ENCODE results near the gene DNAH12. TPM values are rescaled to one million over a fixed set of nuclear protein-coding genes. Genes with fewer than 3 reads are reported as not detected.

DNAH12 gene
- total and polyA plus RNA-seq, 2 donors (not counting 1 experiment from before 2014, with no cell fraction given) = 0.12 to 0.17 TPM

GRCh38 chr3:57275393-57275792 lies 268.8 kb downstream of the DNAH12 start:
- Histone ChIP-seq H3K4me3 (replicated peaks in 1 of 4; ENCODE audit: control extremely low read depth in 1 of 4, insufficient read depth in 1 of 4, low read depth in 3 of 4, low read length in 4 of 4) (no peak overlapping the region), H3K27ac (ENCODE audit: insufficient read depth, low read length) (no peak overlapping the region), H3K4me1 (ENCODE audit: control insufficient read depth, extremely low read depth, insufficient read depth, low read length) (no peaks in the 10 kb centered on the region), H3K27me3 (ENCODE audit: control insufficient read depth, insufficient read depth, low read length) (no peaks in the 10 kb centered on the region), H3K9ac (ENCODE audit: insufficient read depth, low read length) (no peak overlapping the region), H3K4me2 (ENCODE audit: extremely low read depth, insufficient read depth, low read length) (no peak overlapping the region), H3K79me2 (ENCODE audit: control insufficient read depth, insufficient read depth, low read length) (no peaks in the 10 kb centered on the region), H4K20me1 (ENCODE audit: control insufficient read depth, extremely low read depth, insufficient read depth, low read length) (no peaks in the 10 kb centered on the region), H2AFZ (ENCODE audit: low read length) (no peak overlapping the region), H3K9me3 (ENCODE audit: control insufficient read depth, insufficient read depth, low read depth, low read length) (no peaks in the 10 kb centered on the region), H3K36me3 (ENCODE audit: control insufficient read depth, insufficient read depth, low read length) (no peaks in the 10 kb centered on the region)
- DNase-seq (ENCODE audit: low read depth in 2 of 2) = no peak
- TF ChIP-seq EZH2 (IDR thresholded peaks at IDR 0.05; ENCODE audit: low read length, missing control alignments) = no peak
- no peak for TF ChIP-seq CTCF (conservative IDR thresholded peaks at IDR 0.05 in 1 of 2, IDR thresholded peaks at IDR 0.05 in 1 of 2; ENCODE audit: low read depth in 1 of 2, low read length in 2 of 2)

GRCh38 chr3:57274845-57275244 lies 269.3 kb downstream of the DNAH12 start:
- Histone ChIP-seq H3K27ac (ENCODE audit: insufficient read depth, low read length) (no peak overlapping the region), H3K4me2 (ENCODE audit: extremely low read depth, insufficient read depth, low read length) (no peak overlapping the region), H2AFZ (ENCODE audit: low read length) (no peak overlapping the region), H3K9ac (ENCODE audit: insufficient read depth, low read length) (no peak overlapping the region), H3K27me3 (ENCODE audit: control insufficient read depth, insufficient read depth, low read length) (no peaks in the 10 kb centered on the region), H4K20me1 (ENCODE audit: control insufficient read depth, extremely low read depth, insufficient read depth, low read length) (no peaks in the 10 kb centered on the region), H3K4me1 (ENCODE audit: control insufficient read depth, extremely low read depth, insufficient read depth, low read length) (no peaks in the 10 kb centered on the region), H3K36me3 (ENCODE audit: control insufficient read depth, insufficient read depth, low read length) (no peaks in the 10 kb centered on the region), H3K9me3 (ENCODE audit: control insufficient read depth, insufficient read depth, low read depth, low read length) (no peaks in the 10 kb centered on the region), H3K79me2 (ENCODE audit: control insufficient read depth, insufficient read depth, low read length) (no peaks in the 10 kb centered on the region), H3K4me3 (replicated peaks in 1 of 4; ENCODE audit: control extremely low read depth in 1 of 4, insufficient read depth in 1 of 4, low read depth in 3 of 4, low read length in 4 of 4) (no peak overlapping the region)
- no peak for DNase-seq (ENCODE audit: low read depth in 2 of 2)
- no peak for TF ChIP-seq CTCF (conservative IDR thresholded peaks at IDR 0.05 in 1 of 2, IDR thresholded peaks at IDR 0.05 in 1 of 2; ENCODE audit: low read depth in 1 of 2, low read length in 2 of 2)
- no peak for TF ChIP-seq EZH2 (IDR thresholded peaks at IDR 0.05; ENCODE audit: low read length, missing control alignments)

- Histone ChIP-seq H4K20me1 (ENCODE audit: control insufficient read depth, extremely low read depth, insufficient read depth, low read length) (no peaks in the 10 kb centered on the region), H2AFZ (ENCODE audit: low read length) (no peak overlapping the region), H3K36me3 (ENCODE audit: control insufficient read depth, insufficient read depth, low read length) (no peaks in the 10 kb centered on the region), H3K27me3 (ENCODE audit: control insufficient read depth, insufficient read depth, low read length) (no peaks in the 10 kb centered on the region), H3K9ac (ENCODE audit: insufficient read depth, low read length) (no peak overlapping the region), H3K4me1 (ENCODE audit: control insufficient read depth, extremely low read depth, insufficient read depth, low read length) (no peaks in the 10 kb centered on the region), H3K79me2 (ENCODE audit: control insufficient read depth, insufficient read depth, low read length) (no peaks in the 10 kb centered on the region), H3K27ac (ENCODE audit: insufficient read depth, low read length) (no peak overlapping the region), H3K4me2 (ENCODE audit: extremely low read depth, insufficient read depth, low read length) (no peak overlapping the region), H3K9me3 (ENCODE audit: control insufficient read depth, insufficient read depth, low read depth, low read length) (no peaks in the 10 kb centered on the region), H3K4me3 (replicated peaks in 1 of 4; ENCODE audit: control extremely low read depth in 1 of 4, insufficient read depth in 1 of 4, low read depth in 3 of 4, low read length in 4 of 4) (no peak overlapping the region)
- DNase-seq (ENCODE audit: low read depth in 2 of 2) = peak in 1 of 2 donors; percentile 69
- no peak for TF ChIP-seq EZH2 (IDR thresholded peaks at IDR 0.05; ENCODE audit: low read length, missing control alignments)
- TF ChIP-seq CTCF (conservative IDR thresholded peaks at IDR 0.05 in 1 of 2, IDR thresholded peaks at IDR 0.05 in 1 of 2; ENCODE audit: low read depth in 1 of 2, low read length in 2 of 2) = no peak
Observed at GRCh38 chr3:57268416-57268815, 275.7 kb downstream of the DNAH12 start.

All from fibroblast of lung (primary cell).